CD4-positive, alpha-beta T cell (primary cell): ENCODE results near the gene FOXO3. TPM values are rescaled to one million over a fixed set of nuclear protein-coding genes. Genes with fewer than 3 reads are reported as not detected.

Experiments used
- ATAC-seq: fragments of 200-7000 bp; cut with Tn5 transposase; one replicate; pipeline ENCODE4 v1.10.0; 2022; ENCODE audit warnings: mild to moderate bottlenecking; ENCODE audit not compliant: poor library complexity
- CTCF ChIA-PET: fragments of 350-600 bp; sonication (Branson Sonifier 250); formaldehyde crosslinking; loops from one replicate; lab custom pipeline; 2021; ENCODE audit warnings: antibody characterized with exemption, inconsistent platforms; lab: Charles Lee
- POLR2A ChIA-PET: fragments of 350-600 bp; sonication (Branson Sonifier 250); formaldehyde crosslinking; loops from one replicate; lab custom pipeline; 2021; ENCODE audit warnings: antibody characterized with exemption, inconsistent platforms; lab: Charles Lee
- DNase-seq, 14 experiments: peaks; one replicate each; pipeline ENCODE4 v3.0.0-alpha.2; 2013 to 2020; ENCODE audit warnings: mixed read lengths in 2 of 14
- H3K27ac ChIP-seq, 2 donors: one replicate each; pipeline versions ENCODE4 v1.5.1 to v1.7.0; 2013; ENCODE audit warnings: low read length in 2 of 2, low read depth in 1 of 2, mild to moderate bottlenecking in 1 of 2
- H3K27me3 ChIP-seq, 2 experiments: 1 replicate in 1 of 2; 2 replicates in 1 of 2; pipeline versions ENCODE4 v1.6.1 to v1.7.0; 2013; ENCODE audit warnings: low read length in 2 of 2, control low read depth in 1 of 2, mild to moderate bottlenecking in 1 of 2, moderate library complexity in 1 of 2; ENCODE audit not compliant: insufficient read depth in 2 of 2, control insufficient read depth in 1 of 2
- H3K36me3 ChIP-seq: one replicate; pipeline ENCODE4 v1.6.1; 2013; ENCODE audit warnings: low read length, control low read depth; ENCODE audit not compliant: insufficient read depth
- H3K4me1 ChIP-seq: one replicate; pipeline ENCODE4 v1.6.1; 2013; ENCODE audit warnings: low read length, control low read depth; ENCODE audit not compliant: insufficient read depth
- H3K4me3 ChIP-seq: one replicate; pipeline ENCODE4 v1.5.1; 2013; ENCODE audit warnings: mild to moderate bottlenecking, low read length, moderate library complexity
- H3K9me3 ChIP-seq, 2 experiments: 1 replicate in 1 of 2; 2 replicates in 1 of 2; pipeline versions ENCODE4 v1.6.1 to v1.7.0; 2013; ENCODE audit warnings: low read length in 2 of 2, mild to moderate bottlenecking in 2 of 2, control low read depth in 1 of 2, moderate library complexity in 1 of 2; ENCODE audit not compliant: control insufficient read depth in 1 of 2, insufficient read depth in 1 of 2
- H3K27ac Mint-ChIP-seq: one replicate; pipeline ENCODE4 v1.8.0; 2020; ENCODE audit warnings: mixed read lengths
- H3K27me3 Mint-ChIP-seq: one replicate; pipeline ENCODE4 v1.8.0; 2021; ENCODE audit warnings: mixed read lengths
- H3K36me3 Mint-ChIP-seq: one replicate; pipeline ENCODE4 v1.8.0; 2021; ENCODE audit warnings: low read depth, mixed read lengths
- H3K4me1 Mint-ChIP-seq: one replicate; pipeline ENCODE4 v1.8.0; 2021; ENCODE audit warnings: low read depth, mixed read lengths
- H3K4me3 Mint-ChIP-seq: one replicate; pipeline ENCODE4 v1.8.0; 2020; ENCODE audit warnings: mild to moderate bottlenecking, mixed read lengths
- H3K9me3 Mint-ChIP-seq: one replicate; pipeline ENCODE4 v1.8.0; 2020; ENCODE audit warnings: mixed read lengths
- CTCF ChIP-seq: fragments of 200-600 bp; IDR thresholded peaks from one replicate; pipeline ENCODE4 v1.8.0; 2022; ENCODE audit warnings: antibody characterized with exemption, mild to moderate bottlenecking
- intact Hi-C, 2 experiments: fragments of 100-400 bp; cut with DNase I in 1 of 2; cut with micrococcal nuclease in 1 of 2; formaldehyde crosslinking; loops; one replicate each; pipeline versions ENCODE4 v1.15.1 to v1.9.0; 2023 to 2025; cut with DNase I, micrococcal nuclease
- total RNA-seq, 174 experiments: library from RNA in 2 of 174; stranded (reverse) in 2 of 174; gene quantifications; one replicate each; pipeline ENCODE4 v1.2.3 and lab custom pipeline; 2021 to 2026

The FOXO3 gene
- total RNA-seq, 2 experiments from 2014 or later: 24.3 to 25.3 TPM

GRCh38 chr6:108565091-108565766 lies 4.5 kb downstream of the FOXO3 start:
- intact Hi-C loops: loop anchor here in 1 of 2 experiments (5.0 kb wide), 2 partner anchors 52 to 67 kb away; no protein-coding TSS in a partner anchor
- ATAC-seq (peak; percentile 76), DNase-seq (peak in 4 of 14 experiments; percentile 21 to 83 (median 72))
- Histone ChIP-seq H3K27me3 (no peaks in the 10 kb centered on the region), H3K36me3 (peaks cover 34% of the 10 kb centered on the region), H3K4me3 (no peak overlapping the region), H3K4me1 (peaks cover 52% of the 10 kb centered on the region), H3K9me3 (no peaks in the 10 kb centered on the region), H3K27ac (peak overlapping the region in 1 of 2 donors; percentile 9)
- Mint-ChIP-seq H3K9me3 (no peaks in the 10 kb centered on the region), H3K27me3 (no peaks in the 10 kb centered on the region), H3K4me3 (peak overlapping the region; percentile 70), H3K36me3 (peaks cover 36% of the 10 kb centered on the region), H3K4me1 (peaks cover 67% of the 10 kb centered on the region), H3K27ac (peak overlapping the region; percentile 75)
- CTCF ChIA-PET: interaction anchor here (0.6 kb wide), 1 partner anchor 908 kb away, joined by 4 read pairs; no protein-coding TSS in a partner anchor
- no peak for TF ChIP-seq CTCF
- POLR2A ChIA-PET: interaction anchor here (0.6 to 1.5 kb wide), 4 partner anchors 11 to 310 kb away, joined by 3 to 6 read pairs (median 4); partner anchors contain the start of gene ARMC2

- Mint-ChIP-seq H3K9me3 (no peaks in the 10 kb centered on the region), H3K27ac (peak overlapping the region; percentile 75), H3K27me3 (no peaks in the 10 kb centered on the region), H3K4me1 (peaks cover 69% of the 10 kb centered on the region), H3K36me3 (peaks cover 41% of the 10 kb centered on the region), H3K4me3 (no peak overlapping the region)
- ATAC-seq: no peak
- intact Hi-C loops: loop anchor here in 1 of 2 experiments (5.0 kb wide), 2 partner anchors 51 to 66 kb away; no protein-coding TSS in a partner anchor
- ChIA-PET POLR2A (interaction anchor here (0.6 to 1.5 kb wide), 5 partner anchors 8 to 309 kb away, joined by 3 to 6 read pairs (median 3); partner anchors contain the start of gene ARMC2), CTCF (interaction anchor here (0.6 kb wide), 1 partner anchor 908 kb away, joined by 4 read pairs; no protein-coding TSS in a partner anchor)
- Histone ChIP-seq H3K4me1 (peaks cover 50% of the 10 kb centered on the region), H3K36me3 (peaks cover 41% of the 10 kb centered on the region), H3K4me3 (no peak overlapping the region), H3K9me3 (no peaks in the 10 kb centered on the region), H3K27me3 (no peaks in the 10 kb centered on the region), H3K27ac (no peak overlapping the region)
- peak in 3 of 14 experiments; percentile 61 to 74 (median 65) for DNase-seq
- no peak for TF ChIP-seq CTCF
Observed at GRCh38 chr6:108565893-108566292, 5.2 kb downstream of the FOXO3 start.

GRCh38 chr6:108566406-108566805 lies 5.7 kb downstream of the FOXO3 start:
- no peaks in the 10 kb centered on the region for H3K27me3 Mint-ChIP-seq
- intact Hi-C loops: loop anchor here in 1 of 2 experiments (5.0 kb wide), 2 partner anchors 51 to 66 kb away; no protein-coding TSS in a partner anchor
- H3K4me1 ChIP-seq: peaks cover 50% of the 10 kb centered on the region

More at GRCh38 chr6:108566406-108566805, 5.7 kb downstream of the FOXO3 start:
- H3K36me3 ChIP-seq: peaks cover 46% of the 10 kb centered on the region
- ATAC-seq (no peak), DNase-seq (no peak)
- Mint-ChIP-seq H3K36me3 (peaks cover 46% of the 10 kb centered on the region), H3K4me3 (no peak overlapping the region), H3K27ac (peak overlapping the region; percentile 75), H3K9me3 (no peaks in the 10 kb centered on the region), H3K4me1 (peaks cover 74% of the 10 kb centered on the region)
- CTCF ChIA-PET: interaction anchor here (1.4 kb wide), 1 partner anchor 11 kb away, joined by 5 read pairs; no protein-coding TSS in a partner anchor
- no peak overlapping the region for H3K4me3 ChIP-seq
- no peak for TF ChIP-seq CTCF
- no peak overlapping the region for H3K27ac ChIP-seq
- no peaks in the 10 kb centered on the region for H3K9me3 ChIP-seq
- POLR2A ChIA-PET: interaction anchor here (0.6 to 1.3 kb wide), 3 partner anchors 9 to 22 kb away, joined by 3 read pairs; no protein-coding TSS in a partner anchor
- H3K27me3 ChIP-seq: no peaks in the 10 kb centered on the region
